Measurements from ENCODE around the gene ACKR2.
"Not testable (repeated sequence)": the region's sequence is repeated elsewhere in the genome, so short reads cannot be mapped to it uniquely, and the experiment has no call there.

ACKR2 gene

GRCh38 chr3:42864321-42864950 lies 55.2 kb downstream of the ACKR2 start:
- DNase-seq: no peak

- DNase-seq: no peak
These were observed 56.0 kb downstream of the ACKR2 start for GRCh38 chr3:42865256-42865655.

- DNase-seq: no peak
These were observed 57.9 kb downstream of the ACKR2 start for GRCh38 chr3:42867138-42867537.

- DNase-seq: no peak
These were observed 59.6 kb downstream of the ACKR2 start for GRCh38 chr3:42868841-42869240.

GRCh38 chr3:42871592-42872196 lies 62.4 kb downstream of the ACKR2 start:
- DNase-seq: no peak

- no peak for DNase-seq
These were observed 63.5 kb downstream of the ACKR2 start for GRCh38 chr3:42872718-42873117.

GRCh38 chr3:42873221-42873982 lies 64.2 kb downstream of the ACKR2 start:
- DNase-seq: no peak

GRCh38 chr3:42874749-42875148 lies 65.5 kb downstream of the ACKR2 start:
- no peak for DNase-seq

GRCh38 chr3:42875325-42876151 lies 66.3 kb downstream of the ACKR2 start, which contains the start of gene CYP8B1:
CYP8B1 (minus strand) TSS chr3:42875879; CDS start chr3:42875816, 63 bp downstream.
- DNase-seq: no peak

GRCh38 chr3:42876401-42876800 lies 67.2 kb downstream of the ACKR2 start:
- no peak for DNase-seq

- DNase-seq: no peak
These were observed 67.9 kb downstream of the ACKR2 start for GRCh38 chr3:42876940-42877720.

GRCh38 chr3:42877881-42878280 lies 68.6 kb downstream of the ACKR2 start:
- no peak for DNase-seq

- no peak for DNase-seq
These were observed 70.9 kb downstream of the ACKR2 start for GRCh38 chr3:42880183-42880582.

- DNase-seq: peak; percentile 82
These were observed 71.6 kb downstream of the ACKR2 start for GRCh38 chr3:42880601-42881451.

GRCh38 chr3:42883251-42883930 lies 74.1 kb downstream of the ACKR2 start:
- not testable (repeated sequence) for DNase-seq

GRCh38 chr3:42884324-42884723 lies 75.1 kb downstream of the ACKR2 start:
- no peak for DNase-seq

- DNase-seq: no peak
These were observed 77.1 kb downstream of the ACKR2 start for GRCh38 chr3:42886294-42886822.

GRCh38 chr3:42887084-42887483 lies 77.8 kb downstream of the ACKR2 start:
- no peak for DNase-seq

- no peak for DNase-seq
These were observed 81.8 kb downstream of the ACKR2 start for GRCh38 chr3:42891042-42891441.

GRCh38 chr3:42892169-42892568 lies 82.9 kb downstream of the ACKR2 start:
- DNase-seq: no peak
